KMS-11 (cell line): ENCODE results near the gene UNCX.

ENCODE experiments used
- H2AFZ ChIP-seq: fragments of 200-600 bp; sonication (generic); 2 replicates; pipeline ENCODE4 v1.6.1; 2016; ENCODE audit warnings: antibody characterized with exemption, mixed run types, low read depth
- H3K27ac ChIP-seq: fragments of 200-600 bp; sonication (generic); 2 replicates; pipeline ENCODE4 v1.6.1; 2016; ENCODE audit warnings: mild to moderate bottlenecking, mixed run types
- H3K27me3 ChIP-seq: fragments of 200-600 bp; sonication (generic); 2 replicates; pipeline ENCODE4 v1.6.1; 2017; ENCODE audit warnings: mild to moderate bottlenecking, low read depth, mixed run types, moderate library complexity; ENCODE audit not compliant: insufficient read depth
- H3K36me3 ChIP-seq: fragments of 200-600 bp; sonication (generic); 2 replicates; pipeline ENCODE4 v1.6.1; 2017; ENCODE audit warnings: mild to moderate bottlenecking, mixed run types; ENCODE audit not compliant: insufficient read depth
- H3K4me1 ChIP-seq: fragments of 200-600 bp; sonication (generic); 2 replicates; pipeline ENCODE4 v1.6.1; 2016; ENCODE audit warnings: mild to moderate bottlenecking, low read depth, mixed run types; ENCODE audit not compliant: poor library complexity, severe bottlenecking
- H3K4me2 ChIP-seq: fragments of 200-600 bp; sonication (generic); 2 replicates; pipeline ENCODE4 v1.7.0; 2016; ENCODE audit warnings: mild to moderate bottlenecking, mixed run types
- H3K4me3 ChIP-seq: fragments of 200-600 bp; sonication (generic); IDR thresholded peaks from 2 replicates; pipeline ENCODE4 v1.6.1; 2017; ENCODE audit warnings: low read depth, low read length, mixed read lengths; ENCODE audit not compliant: insufficient read depth
- H3K79me2 ChIP-seq: fragments of 200-600 bp; sonication (generic); 2 replicates; pipeline ENCODE4 v1.6.1; 2016; ENCODE audit warnings: low read depth, mixed run types; ENCODE audit not compliant: insufficient read depth
- H3K9ac ChIP-seq: fragments of 200-600 bp; sonication (generic); 2 replicates; pipeline ENCODE4 v1.6.1; 2016; ENCODE audit warnings: mild to moderate bottlenecking, mixed run types
- H4K20me1 ChIP-seq: fragments of 200-600 bp; sonication (generic); 2 replicates; pipeline ENCODE4 v1.6.1; 2016; ENCODE audit warnings: mild to moderate bottlenecking, mixed run types; ENCODE audit not compliant: insufficient read depth
- TF ChIP-seq, protein P1 (sequence below): fragments of 200-600 bp; sonication (generic); conservative IDR thresholded peaks from 2 replicates; pipeline ENCODE4 v1.6.1; 2017; ENCODE audit warnings: low read depth, mild to moderate bottlenecking, antibody characterized with exemption, low read length, moderate library complexity, mixed read lengths

Gene UNCX

DNA sequence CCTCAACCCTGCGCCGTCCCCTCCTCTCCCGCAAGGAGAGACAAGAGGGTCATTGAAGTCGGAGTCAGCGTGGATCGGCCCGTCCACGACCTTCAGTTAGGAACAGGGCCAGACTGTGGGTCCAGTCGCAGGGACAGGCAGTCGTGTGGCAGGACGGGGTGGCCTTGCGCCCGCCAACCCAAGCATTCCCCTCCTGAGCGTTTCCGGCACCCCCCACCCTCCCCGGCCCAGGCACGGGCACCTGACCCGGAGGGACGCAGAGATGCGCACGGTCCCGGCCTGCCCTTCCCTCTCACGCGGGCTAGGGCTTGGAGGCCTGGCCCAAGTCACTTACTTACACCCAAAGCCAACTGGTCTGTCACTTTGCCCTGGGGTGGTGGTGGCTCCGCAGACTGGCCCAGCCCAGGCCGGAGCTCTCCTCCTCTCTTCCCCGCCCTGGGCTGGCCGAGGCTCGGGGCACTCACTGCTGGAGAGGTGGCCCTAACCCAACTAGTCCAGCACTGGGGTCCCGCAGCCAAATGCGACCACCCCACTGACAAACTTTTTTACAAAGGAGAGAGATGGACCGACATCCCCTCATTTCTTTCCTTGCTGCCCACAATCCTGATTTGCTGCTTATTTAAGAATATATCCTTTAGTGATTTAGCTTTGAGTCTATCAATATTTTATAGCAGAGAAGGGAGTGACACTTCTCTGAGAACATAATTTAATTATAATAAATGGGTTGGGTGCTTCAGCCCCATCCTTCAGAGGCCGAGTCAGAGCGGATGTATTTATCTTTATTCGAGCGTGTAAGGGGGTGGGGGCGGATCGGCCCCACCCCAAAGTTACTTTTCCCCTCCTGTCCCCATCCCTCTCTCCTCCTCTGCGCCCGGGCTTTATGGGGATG is 1.2 kb upstream of the UNCX start:
- H3K27me3 ChIP-seq: peaks cover 46% of the 10 kb centered on the region
- H4K20me1 ChIP-seq: no peaks in the 10 kb centered on the region
- H3K4me3 ChIP-seq: no peak overlapping the region
- H3K36me3 ChIP-seq: no peaks in the 10 kb centered on the region
- no peak overlapping the region for H2AFZ ChIP-seq
- no peak overlapping the region for H3K27ac ChIP-seq
- no peak overlapping the region for H3K9ac ChIP-seq
- H3K79me2 ChIP-seq: no peaks in the 10 kb centered on the region
- no peaks in the 10 kb centered on the region for H3K4me1 ChIP-seq
- TF ChIP-seq, protein P1, sequence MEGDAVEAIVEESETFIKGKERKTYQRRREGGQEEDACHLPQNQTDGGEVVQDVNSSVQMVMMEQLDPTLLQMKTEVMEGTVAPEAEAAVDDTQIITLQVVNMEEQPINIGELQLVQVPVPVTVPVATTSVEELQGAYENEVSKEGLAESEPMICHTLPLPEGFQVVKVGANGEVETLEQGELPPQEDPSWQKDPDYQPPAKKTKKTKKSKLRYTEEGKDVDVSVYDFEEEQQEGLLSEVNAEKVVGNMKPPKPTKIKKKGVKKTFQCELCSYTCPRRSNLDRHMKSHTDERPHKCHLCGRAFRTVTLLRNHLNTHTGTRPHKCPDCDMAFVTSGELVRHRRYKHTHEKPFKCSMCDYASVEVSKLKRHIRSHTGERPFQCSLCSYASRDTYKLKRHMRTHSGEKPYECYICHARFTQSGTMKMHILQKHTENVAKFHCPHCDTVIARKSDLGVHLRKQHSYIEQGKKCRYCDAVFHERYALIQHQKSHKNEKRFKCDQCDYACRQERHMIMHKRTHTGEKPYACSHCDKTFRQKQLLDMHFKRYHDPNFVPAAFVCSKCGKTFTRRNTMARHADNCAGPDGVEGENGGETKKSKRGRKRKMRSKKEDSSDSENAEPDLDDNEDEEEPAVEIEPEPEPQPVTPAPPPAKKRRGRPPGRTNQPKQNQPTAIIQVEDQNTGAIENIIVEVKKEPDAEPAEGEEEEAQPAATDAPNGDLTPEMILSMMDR: no peak
- no peak overlapping the region for H3K4me2 ChIP-seq

DNA sequence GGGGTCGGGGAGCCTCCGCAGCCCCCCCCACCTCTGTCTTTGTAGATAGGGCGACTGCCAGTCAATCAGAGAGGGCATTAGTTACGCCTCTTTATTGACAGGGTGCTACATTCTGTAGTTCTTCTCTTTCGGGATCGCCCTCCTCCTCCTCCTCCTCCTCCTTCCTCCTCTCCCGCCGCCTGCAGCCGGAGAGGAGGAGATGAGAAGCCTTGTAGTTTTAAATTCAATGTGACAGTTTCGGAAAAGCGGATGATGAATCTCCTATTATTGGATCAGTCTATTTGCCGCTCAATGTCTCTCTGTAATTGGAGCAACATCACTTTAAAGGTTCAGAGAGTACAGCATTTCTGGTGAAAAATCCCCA is 587 bp upstream of the UNCX start:
- Histone ChIP-seq H2AFZ (no peak overlapping the region), H3K9ac (no peak overlapping the region), H3K4me2 (no peak overlapping the region), H3K4me1 (no peaks in the 10 kb centered on the region), H3K36me3 (no peaks in the 10 kb centered on the region), H4K20me1 (no peaks in the 10 kb centered on the region), H3K27me3 (peaks cover 42% of the 10 kb centered on the region), H3K79me2 (no peaks in the 10 kb centered on the region), H3K4me3 (no peak overlapping the region), H3K27ac (no peak overlapping the region)
- TF ChIP-seq, protein P1: no peak

DNA sequence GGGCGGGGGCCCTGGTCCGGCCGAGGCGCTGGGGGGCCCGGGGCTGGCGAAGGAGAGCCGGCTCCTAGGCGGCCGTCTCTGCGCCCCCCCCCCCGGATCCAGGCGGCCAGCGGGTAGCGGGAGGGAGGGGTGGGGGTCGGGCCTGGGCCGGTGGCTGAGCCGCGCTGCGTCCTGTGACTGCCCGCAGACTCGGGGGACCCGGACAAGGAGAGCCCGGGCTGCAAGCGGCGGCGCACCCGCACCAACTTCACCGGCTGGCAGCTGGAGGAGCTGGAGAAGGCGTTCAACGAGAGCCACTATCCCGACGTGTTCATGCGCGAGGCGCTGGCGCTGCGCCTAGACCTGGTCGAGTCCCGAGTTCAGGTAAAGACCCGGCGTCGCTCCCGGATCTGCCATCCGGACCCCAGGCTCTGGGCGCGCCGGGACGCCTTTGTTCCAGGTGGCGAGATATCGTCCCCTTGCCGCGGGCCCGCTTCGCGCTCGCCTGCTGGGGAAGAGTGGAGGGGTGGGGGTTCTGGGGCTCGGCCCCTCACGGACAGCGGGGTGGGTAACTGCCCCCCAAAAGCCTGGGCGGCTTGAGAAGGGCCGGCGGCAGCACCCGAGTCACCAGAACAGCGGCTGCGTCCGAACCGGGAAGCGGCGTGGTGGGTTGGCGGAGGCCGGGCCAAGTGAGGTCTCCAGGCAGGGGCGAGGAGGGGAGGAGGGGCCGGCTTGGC is 819 bp downstream of the UNCX start:
- TF ChIP-seq, protein P1: no peak
- no peak overlapping the region for H3K4me3 ChIP-seq
- H2AFZ ChIP-seq: no peak overlapping the region
- H3K27ac ChIP-seq: no peak overlapping the region
- no peaks in the 10 kb centered on the region for H4K20me1 ChIP-seq
- peaks cover 39% of the 10 kb centered on the region for H3K27me3 ChIP-seq
- H3K36me3 ChIP-seq: no peaks in the 10 kb centered on the region
- H3K79me2 ChIP-seq: no peaks in the 10 kb centered on the region
- no peaks in the 10 kb centered on the region for H3K4me1 ChIP-seq
- H3K4me2 ChIP-seq: no peak overlapping the region
- H3K9ac ChIP-seq: no peak overlapping the region

DNA sequence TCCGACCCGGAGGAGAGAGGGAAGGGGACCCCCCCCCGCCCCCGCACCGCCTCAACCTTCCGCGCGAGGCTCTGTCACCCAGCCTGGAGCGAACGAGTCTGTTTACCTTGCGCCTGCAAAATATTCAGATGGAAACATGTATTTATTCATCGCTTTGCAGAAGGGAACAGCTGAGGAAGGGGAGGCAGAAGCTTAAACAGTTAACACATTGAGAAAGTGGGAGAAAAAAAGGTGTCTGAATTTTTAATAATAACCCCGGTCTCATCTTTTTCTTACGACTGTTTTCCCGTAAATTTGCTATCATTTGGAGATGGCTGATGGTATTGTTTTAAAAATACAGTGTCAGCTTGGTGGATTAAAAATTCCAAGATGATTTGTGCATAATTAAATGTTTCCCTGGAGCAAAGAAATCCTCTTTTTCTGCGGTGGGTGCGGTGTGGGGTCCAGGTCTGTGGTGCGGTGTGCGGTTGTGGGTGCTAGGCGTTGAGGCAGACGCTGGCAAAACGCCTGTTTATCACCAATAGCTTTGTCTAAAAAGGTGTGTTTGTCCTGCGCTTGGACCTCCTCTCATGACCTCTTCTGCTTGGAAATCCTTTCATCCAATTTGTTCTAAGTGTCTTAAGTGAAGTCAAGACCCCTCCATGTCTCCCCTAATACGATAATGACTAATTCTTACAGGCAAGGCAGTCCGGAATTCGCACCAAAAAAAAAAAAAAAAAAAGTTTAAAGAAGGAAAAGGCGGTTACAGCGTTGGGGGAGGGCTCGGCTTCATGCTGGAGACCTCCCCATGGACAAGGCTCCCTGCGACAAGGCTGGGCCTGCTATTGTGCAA is 1.6 kb downstream of the UNCX start:
- H3K4me2 ChIP-seq: no peak overlapping the region
- no peak overlapping the region for H3K9ac ChIP-seq
- no peaks in the 10 kb centered on the region for H3K4me1 ChIP-seq
- peaks cover 39% of the 10 kb centered on the region for H3K27me3 ChIP-seq
- no peak overlapping the region for H2AFZ ChIP-seq
- TF ChIP-seq, protein P1: no peak
- H3K36me3 ChIP-seq: no peaks in the 10 kb centered on the region
- H3K4me3 ChIP-seq: no peak overlapping the region
- H3K27ac ChIP-seq: no peak overlapping the region
- no peaks in the 10 kb centered on the region for H4K20me1 ChIP-seq
- no peaks in the 10 kb centered on the region for H3K79me2 ChIP-seq
